HG02970 (cell line): Measurements from ENCODE around the gene AQP11.

Source experiments
- ATAC-seq: cut with Tn5 transposase; IDR thresholded peaks from one replicate; pipeline ENCODE4 v1.9.1; 2021; ENCODE audit warnings: mild to moderate bottlenecking, moderate library complexity, moderate number of reproducible peaks; ENCODE audit not compliant: unreplicated experiment, low FRiP score

AQP11 gene

DNA sequence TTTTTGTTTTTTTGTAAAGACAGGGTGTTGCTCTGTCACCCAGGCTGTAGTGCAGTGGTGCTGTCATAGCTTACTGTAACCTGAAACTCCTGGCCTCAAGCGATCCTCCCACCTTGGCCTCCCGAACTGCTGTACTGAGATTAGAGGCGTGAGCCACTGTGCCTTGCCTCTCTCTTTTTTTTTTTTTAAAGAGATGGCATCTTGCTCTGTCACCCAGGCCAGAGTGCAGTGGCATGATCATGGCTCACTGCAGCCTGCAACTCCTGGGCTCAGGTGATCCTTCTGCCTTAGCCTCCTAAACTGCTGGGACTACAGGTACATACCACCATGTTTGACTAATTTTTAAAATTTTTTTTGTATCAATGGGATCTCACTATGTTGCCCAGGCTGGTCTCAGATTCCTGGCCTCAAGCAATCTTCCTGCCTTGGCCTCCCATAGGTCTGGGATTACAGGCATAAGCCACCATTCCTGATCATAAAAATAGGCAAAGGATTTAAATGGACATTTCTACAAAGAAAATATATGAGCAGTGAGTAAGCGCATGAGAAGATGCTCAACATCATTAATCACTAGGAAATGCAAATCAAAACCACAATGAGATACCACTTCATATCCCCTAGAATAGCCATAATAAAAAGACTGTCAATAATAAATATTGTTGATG is 65.1 kb downstream of the AQP11 start:
- ATAC-seq = no peak

- no peak for ATAC-seq
Measured at GRCh38 chr11:77656362-77656761, 66.6 kb downstream of the AQP11 start.

GRCh38 chr11:77658213-77659013 is 68.7 kb downstream of the AQP11 start:
- ATAC-seq = no peak
